ENCODE data around the gene NELFB. TPM values are rescaled to one million over a fixed set of nuclear protein-coding genes. Genes with fewer than 3 reads are reported as not detected.

Gene NELFB
- total and polyA plus RNA-seq, 2 of the 4 experiments (the other 2 are of a cell fraction), result 36.9 to 66.0 TPM

DNA sequence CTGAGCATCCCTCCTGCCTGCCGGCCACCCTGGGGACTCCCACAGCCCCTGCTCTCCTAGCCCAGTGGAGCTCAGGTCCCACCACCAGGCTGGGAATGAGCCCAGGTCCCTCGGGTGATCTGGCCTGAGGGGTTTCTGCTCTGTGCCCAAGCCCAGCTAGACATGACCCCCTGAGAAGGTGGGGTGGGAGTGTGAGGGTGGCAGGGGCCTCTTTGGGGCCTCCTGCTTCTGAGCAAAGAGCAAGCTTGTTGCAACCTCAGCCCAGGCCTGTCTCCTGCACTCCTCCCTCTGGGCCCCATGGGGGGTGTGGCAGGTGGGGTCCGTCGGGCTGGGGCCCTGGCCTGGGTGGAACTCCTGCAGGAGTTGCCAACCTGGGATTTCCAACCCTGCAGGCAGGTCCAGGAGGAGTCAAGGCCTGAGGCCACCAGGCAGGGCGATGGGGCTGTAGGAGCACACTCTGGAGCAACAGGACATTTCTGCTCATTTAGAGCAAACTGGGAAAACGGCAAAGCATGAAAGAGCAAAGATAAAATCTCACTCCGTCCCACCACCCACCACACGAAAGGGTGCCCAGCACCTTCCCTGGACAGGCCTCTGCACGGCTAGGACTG, 58.3 kb downstream of the NELFB start:
- no peak overlapping the region for H3K56ac ChIP-seq (ENCODE audit: extremely low read depth, insufficient read depth, low read length)
- no peak overlapping the region for H3K14ac ChIP-seq (replicated peaks; ENCODE audit: low read depth, low read length)
- no peaks in the 10 kb centered on the region for H3K36me3 ChIP-seq (ENCODE audit: control insufficient read depth, insufficient read depth, low read length)
- no peak overlapping the region for H4K91ac ChIP-seq (ENCODE audit: insufficient read depth, low read depth, low read length)
- H2BK20ac ChIP-seq (ENCODE audit: low read depth, low read length), result no peak overlapping the region
- CTCF ChIA-PET, result interaction anchor here (1.2 kb wide), 1 partner anchor 11 kb away, joined by 4 read pairs; the partner anchor contains the start of gene NRARP
- no peaks in the 10 kb centered on the region; the same call in 1 of the 2 replicates for H3K27me3 ChIP-seq (ENCODE audit: control insufficient read depth, insufficient read depth, low read length)
- H3K4me2 ChIP-seq (ENCODE audit: low read depth, low read length), result no peak overlapping the region
- no peaks in the 10 kb centered on the region for H3K79me1 ChIP-seq (ENCODE audit: low read depth in 1 of 2, low read length in 2 of 2)
- no peaks in the 10 kb centered on the region for H3K9me1 ChIP-seq (ENCODE audit: insufficient read depth, low read length)
- H3K23ac ChIP-seq (ENCODE audit: low read depth, low read length), result no peak overlapping the region
- H3K4ac ChIP-seq (ENCODE audit: low read depth, low read length), result no peak overlapping the region
- 88% methylated on average over 1 of the region's 9 CpGs; no CpG with 5 or more reads in 1 of the 2 experiments for WGBS, 2 experiments (ENCODE audit: extremely low coverage in 2 of 2, insufficient read length in 1 of 2)
- no peak overlapping the region for H2AFZ ChIP-seq (replicated peaks; ENCODE audit: low read length, poor library complexity)
- no peak overlapping the region for H2BK15ac ChIP-seq (ENCODE audit: low read depth, low read length)
- no TSS peak for BruUV-seq (replicated peaks)
- H3K9ac ChIP-seq (ENCODE audit: low read depth, low read length), result no peak overlapping the region
- in situ Hi-C loops (cut with MboI; ENCODE audit: low sequenced_read_pairs), result no loop called here
- H2BK120ac ChIP-seq (ENCODE audit: low read depth, low read length), result no peak overlapping the region
- no peaks in the 10 kb centered on the region for H3K9me3 ChIP-seq (ENCODE audit: control insufficient read depth, insufficient read depth, low read length)
- H4K20me1 ChIP-seq (ENCODE audit: insufficient read depth, low read length), result no peaks in the 10 kb centered on the region
- no peak for TF ChIP-seq RFX5 (IDR thresholded peaks at IDR 0.05; ENCODE audit: low read depth, low read length)
- TF ChIP-seq SMC3 (IDR thresholded peaks at IDR 0.05; ENCODE audit: low read depth, low read length), result no peak
- no peak for TF ChIP-seq RAD21 (IDR thresholded peaks at IDR 0.05; ENCODE audit: low read length)
- TF ChIP-seq, protein P1, sequence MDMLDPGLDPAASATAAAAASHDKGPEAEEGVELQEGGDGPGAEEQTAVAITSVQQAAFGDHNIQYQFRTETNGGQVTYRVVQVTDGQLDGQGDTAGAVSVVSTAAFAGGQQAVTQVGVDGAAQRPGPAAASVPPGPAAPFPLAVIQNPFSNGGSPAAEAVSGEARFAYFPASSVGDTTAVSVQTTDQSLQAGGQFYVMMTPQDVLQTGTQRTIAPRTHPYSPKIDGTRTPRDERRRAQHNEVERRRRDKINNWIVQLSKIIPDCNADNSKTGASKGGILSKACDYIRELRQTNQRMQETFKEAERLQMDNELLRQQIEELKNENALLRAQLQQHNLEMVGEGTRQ (IDR thresholded peaks at IDR 0.05; ENCODE audit: low read depth, low read length), result no peak
- TF ChIP-seq, protein P2, sequence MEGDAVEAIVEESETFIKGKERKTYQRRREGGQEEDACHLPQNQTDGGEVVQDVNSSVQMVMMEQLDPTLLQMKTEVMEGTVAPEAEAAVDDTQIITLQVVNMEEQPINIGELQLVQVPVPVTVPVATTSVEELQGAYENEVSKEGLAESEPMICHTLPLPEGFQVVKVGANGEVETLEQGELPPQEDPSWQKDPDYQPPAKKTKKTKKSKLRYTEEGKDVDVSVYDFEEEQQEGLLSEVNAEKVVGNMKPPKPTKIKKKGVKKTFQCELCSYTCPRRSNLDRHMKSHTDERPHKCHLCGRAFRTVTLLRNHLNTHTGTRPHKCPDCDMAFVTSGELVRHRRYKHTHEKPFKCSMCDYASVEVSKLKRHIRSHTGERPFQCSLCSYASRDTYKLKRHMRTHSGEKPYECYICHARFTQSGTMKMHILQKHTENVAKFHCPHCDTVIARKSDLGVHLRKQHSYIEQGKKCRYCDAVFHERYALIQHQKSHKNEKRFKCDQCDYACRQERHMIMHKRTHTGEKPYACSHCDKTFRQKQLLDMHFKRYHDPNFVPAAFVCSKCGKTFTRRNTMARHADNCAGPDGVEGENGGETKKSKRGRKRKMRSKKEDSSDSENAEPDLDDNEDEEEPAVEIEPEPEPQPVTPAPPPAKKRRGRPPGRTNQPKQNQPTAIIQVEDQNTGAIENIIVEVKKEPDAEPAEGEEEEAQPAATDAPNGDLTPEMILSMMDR (conservative IDR thresholded peaks at IDR 0.05; ENCODE audit: low read depth, low read length), result no peak
- no peak for TF ChIP-seq MAFK (IDR thresholded peaks at IDR 0.05; ENCODE audit: low read depth, low read length)
- TF ChIP-seq MXI1 (IDR thresholded peaks at IDR 0.05; ENCODE audit: borderline replicate concordance, low read depth, low read length), result no peak
- TF ChIP-seq, protein P3, sequence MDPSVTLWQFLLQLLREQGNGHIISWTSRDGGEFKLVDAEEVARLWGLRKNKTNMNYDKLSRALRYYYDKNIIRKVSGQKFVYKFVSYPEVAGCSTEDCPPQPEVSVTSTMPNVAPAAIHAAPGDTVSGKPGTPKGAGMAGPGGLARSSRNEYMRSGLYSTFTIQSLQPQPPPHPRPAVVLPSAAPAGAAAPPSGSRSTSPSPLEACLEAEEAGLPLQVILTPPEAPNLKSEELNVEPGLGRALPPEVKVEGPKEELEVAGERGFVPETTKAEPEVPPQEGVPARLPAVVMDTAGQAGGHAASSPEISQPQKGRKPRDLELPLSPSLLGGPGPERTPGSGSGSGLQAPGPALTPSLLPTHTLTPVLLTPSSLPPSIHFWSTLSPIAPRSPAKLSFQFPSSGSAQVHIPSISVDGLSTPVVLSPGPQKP (IDR thresholded peaks at IDR 0.05; ENCODE audit: borderline replicate concordance, low read depth, low read length), result no peak
- TF ChIP-seq POLR2A (IDR thresholded peaks at IDR 0.05; ENCODE audit: low read depth, low read length), result no peak
- TF ChIP-seq CEBPB (IDR thresholded peaks at IDR 0.05; ENCODE audit: low read depth, low read length), result no peak
- no peak for TF ChIP-seq FOS (IDR thresholded peaks at IDR 0.05; ENCODE audit: low read depth, low read length)
- no peak for TF ChIP-seq RCOR1 (IDR thresholded peaks at IDR 0.05; ENCODE audit: insufficient replicate concordance, low read length)
- TF ChIP-seq MAZ (IDR thresholded peaks at IDR 0.05; ENCODE audit: borderline replicate concordance, low read depth, low read length), result no peak
- no peak for TF ChIP-seq BHLHE40 (IDR thresholded peaks at IDR 0.05; ENCODE audit: low read depth, low read length)
- POLR2A ChIA-PET (ENCODE audit: unreplicated experiment), result no interaction called here
- no peak overlapping the region for H3K27ac ChIP-seq (ENCODE audit: insufficient read depth, low read length)
- no peak overlapping the region for H2AK9ac ChIP-seq (replicated peaks; ENCODE audit: low read depth, low read length, poor library complexity)
- no peak overlapping the region for H2AK5ac ChIP-seq (ENCODE audit: low read depth, low read length)
- no peak overlapping the region for H3K4me3 ChIP-seq (ENCODE audit: insufficient read depth, low read depth, low read length)
- 0 out of 2 replicates have a peak, but pooled peaks cover 2% of the 10 kb centered on the region for H3K4me1 ChIP-seq (ENCODE audit: control insufficient read depth, insufficient read depth, low read length)
- no peak overlapping the region for H3K18ac ChIP-seq (ENCODE audit: low read depth, low read length)
- no peak overlapping the region for H4K8ac ChIP-seq (ENCODE audit: low read depth in 2 of 2, low read length in 2 of 2)
- intact Hi-C loops (cut with micrococcal nuclease), result no loop called here
- DNase-seq (no peak), ATAC-seq (ENCODE audit: low read depth) (no peak)
- no peak overlapping the region for H4K5ac ChIP-seq (ENCODE audit: low read depth, low read length)
- dilution Hi-C loops (cut with HindIII; ENCODE audit: low sequenced_read_pairs, unreplicated experiment), result no loop called here
- no peak overlapping the region for H2BK5ac ChIP-seq (ENCODE audit: low read depth, low read length, poor library complexity, severe bottlenecking)

All from IMR-90 (cell line).